GM10248 (cell line): ENCODE data around the gene MRPS30.
A peak's percentile ranks its signal among the peaks of the same experiment; 100 is the strongest.

Experiments used
- CTCF ChIA-PET: fragments of 300-600 bp; sonication (Branson Sonifier 250); formaldehyde crosslinking; extraction: SDS; loops from one replicate; lab custom pipeline; 2021; ENCODE audit warnings: antibody characterized with exemption; lab: Yijun Ruan, JAX
- POLR2A ChIA-PET: fragments of 350-650 bp; sonication (Branson Sonifier 250); formaldehyde crosslinking; extraction: SDS; loops from one replicate; lab custom pipeline; 2020; ENCODE audit warnings: antibody characterized with exemption; lab: Yijun Ruan, JAX
- DNase-seq: peaks from one replicate; pipeline ENCODE4 v3.0.0; 2012; ENCODE audit errors: extremely low spot score
- CTCF ChIP-seq: IDR thresholded peaks from 2 replicates; pipeline ENCODE4 v1.5.1; 2012; ENCODE audit warnings: mild to moderate bottlenecking, low read depth; ENCODE audit errors: extremely low read depth, missing control alignments, control extremely low read depth

The MRPS30 gene

GRCh38 chr5:44797841-44798240, 10.9 kb upstream of the MRPS30 start:
- ChIA-PET CTCF (no interaction called here), POLR2A (no interaction called here)
- no peak for TF ChIP-seq CTCF
- no peak for DNase-seq

GRCh38 chr5:44801992-44802391, 6.8 kb upstream of the MRPS30 start:
- no peak for DNase-seq
- POLR2A ChIA-PET, result no interaction called here
- CTCF ChIA-PET, result no interaction called here
- no peak for TF ChIP-seq CTCF

- DNase-seq, result no peak
- TF ChIP-seq CTCF, result no peak
- ChIA-PET CTCF (no interaction called here), POLR2A (interaction anchor here (0.5 kb wide), 1 partner anchor 1330 kb away, joined by 5 read pairs; no protein-coding TSS in a partner anchor)
Observed at GRCh38 chr5:44806608-44807007, 2.1 kb upstream of the MRPS30 start.

GRCh38 chr5:44807269-44807668, 1.5 kb upstream of the MRPS30 start:
- no peak for DNase-seq
- TF ChIP-seq CTCF, result no peak
- ChIA-PET CTCF (no interaction called here), POLR2A (no interaction called here)

- no peak for TF ChIP-seq CTCF
- POLR2A ChIA-PET, result no interaction called here
- peak; percentile 42 for DNase-seq
- CTCF ChIA-PET, result interaction anchor here (0.8 to 1.8 kb wide), 3 partner anchors 13 to 57 kb away, joined by 3 to 4 read pairs (median 3); no protein-coding TSS in a partner anchor
Observed at GRCh38 chr5:44809215-44809955, 638 bp downstream of the MRPS30 start.

- ChIA-PET POLR2A (no interaction called here), CTCF (interaction anchor here (1.8 kb wide), 1 partner anchor 14 kb away, joined by 4 read pairs; no protein-coding TSS in a partner anchor)
- DNase-seq, result no peak
- TF ChIP-seq CTCF, result no peak
Observed at GRCh38 chr5:44809956-44810420, 1.2 kb downstream of the MRPS30 start.
